Spinal cord (tissue), 10 donors: ENCODE results near the gene SRMS. TPM values are rescaled to one million over a fixed set of nuclear protein-coding genes. Genes with fewer than 3 reads are reported as not detected.
A peak's percentile ranks its signal among the peaks of the same experiment; 100 is the strongest.

Experiments
- DNase-seq, 6 donors: peaks; one replicate each; pipeline versions ENCODE4 v3.0.0 to v3.0.0-alpha.2; 2013 to 2015; ENCODE audit warnings: low spot score in 6 of 6, low read depth in 4 of 6
- H3K27ac ChIP-seq: one replicate; pipeline ENCODE4 v1.5.1; 2013; ENCODE audit warnings: low read depth, low read length, control low read depth
- H3K27me3 ChIP-seq: one replicate; pipeline ENCODE4 v1.6.1; 2013; ENCODE audit warnings: low read length; ENCODE audit not compliant: control insufficient read depth, insufficient read depth
- H3K36me3 ChIP-seq: one replicate; pipeline ENCODE4 v1.6.1; 2013; ENCODE audit warnings: low read length; ENCODE audit not compliant: control insufficient read depth, insufficient read depth
- H3K4me1 ChIP-seq: one replicate; pipeline ENCODE4 v1.6.1; 2013; ENCODE audit warnings: low read length; ENCODE audit not compliant: control insufficient read depth, insufficient read depth
- H3K4me3 ChIP-seq: one replicate; pipeline ENCODE4 v1.5.1; 2013; ENCODE audit warnings: low read depth, low read length, control low read depth
- H3K9me3 ChIP-seq: one replicate; pipeline ENCODE4 v1.6.1; 2013; ENCODE audit warnings: low read length; ENCODE audit not compliant: control insufficient read depth, insufficient read depth
- WGBS: methylation state at CpG from one replicate; pipeline ENCODE4 v1.1.5; 2013; ENCODE audit warnings: missing lambda C conversion rate; ENCODE audit not compliant: insufficient coverage; 5-methylcytosine and 5-hydroxymethylcytosine counted together
- polyA plus RNA-seq, 2 donors: library from polyadenylated mRNA; unstranded; fragments of 120-200 nt; gene quantifications; one replicate each; pipeline ENCODE4 v1.2.1, GENCODE V29; 2013; ENCODE audit not compliant: insufficient read length in 2 of 2
- total RNA-seq, 2 donors: library from RNA; depleted of rRNA in 1 of 2; stranded (reverse); fragments of 120-200 nt in 1 of 2; fragments of >200 nt in 1 of 2; gene quantifications; one replicate each; pipeline versions ENCODE4 v1.2.3 to v1.2.4, GENCODE V29; 2013 to 2014
- donor health status: healthy.

SRMS gene
- total and polyA plus RNA-seq, 4 donors = 0.22 to 0.42 TPM; not detected in 2

- 15% methylated on average over 22 of the region's 26 CpGs for WGBS
- H3K4me3 ChIP-seq = no peak overlapping the region
- H3K27me3 ChIP-seq = peaks cover 9% of the 10 kb centered on the region
- H3K9me3 ChIP-seq = peaks cover 5% of the 10 kb centered on the region
- H3K4me1 ChIP-seq = peaks cover 43% of the 10 kb centered on the region
- peaks cover 10% of the 10 kb centered on the region for H3K36me3 ChIP-seq
- no peak overlapping the region for H3K27ac ChIP-seq
- peak in 3 of 6 donors; percentile 28 to 89 (median 88) for DNase-seq
Observed at GRCh38 chr20:63501818-63502670, 45.5 kb downstream of the SRMS start.

GRCh38 chr20:63500902-63501817 is 46.4 kb downstream of the SRMS start:
- 78% methylated on average over 25 of the region's 27 CpGs for WGBS
- DNase-seq = no peak
- peaks cover 19% of the 10 kb centered on the region for H3K36me3 ChIP-seq
- peaks cover 5% of the 10 kb centered on the region for H3K9me3 ChIP-seq
- no peak overlapping the region for H3K4me3 ChIP-seq
- H3K27me3 ChIP-seq = peaks cover 15% of the 10 kb centered on the region
- H3K4me1 ChIP-seq = peaks cover 51% of the 10 kb centered on the region
- no peak overlapping the region for H3K27ac ChIP-seq

GRCh38 chr20:63500151-63500901 is 47.2 kb downstream of the SRMS start:
- Histone ChIP-seq H3K9me3 (peaks cover 3% of the 10 kb centered on the region), H3K27ac (no peak overlapping the region), H3K4me3 (no peak overlapping the region), H3K27me3 (peaks cover 15% of the 10 kb centered on the region), H3K4me1 (peaks cover 60% of the 10 kb centered on the region), H3K36me3 (peaks cover 27% of the 10 kb centered on the region)
- no peak for DNase-seq
- WGBS = 84% methylated on average over 14 of the region's 24 CpGs

- no peaks in the 10 kb centered on the region for H3K9me3 ChIP-seq
- peaks cover 15% of the 10 kb centered on the region for H3K27me3 ChIP-seq
- peak in 2 of 6 donors; percentile 24 to 66 for DNase-seq
- peak overlapping the region; percentile 24 for H3K4me3 ChIP-seq
- H3K27ac ChIP-seq = no peak overlapping the region
- WGBS = 4% methylated on average over 48 of the region's 48 CpGs
- peaks cover 36% of the 10 kb centered on the region for H3K36me3 ChIP-seq
- H3K4me1 ChIP-seq = peaks cover 64% of the 10 kb centered on the region
Observed at GRCh38 chr20:63499338-63499969, 48.1 kb downstream of the SRMS start.

GRCh38 chr20:63498960-63499337 is 48.6 kb downstream of the SRMS start, which contains the start of gene EEF1A2:
Gene EEF1A2 (minus strand): TSS chr20:63499083. CDS start chr20:63497763, 1,320 bp downstream.
- peak within 1 kb of the TSS; percentile 24 for H3K4me3 ChIP-seq
- peaks cover 15% of the 10 kb centered on the region for H3K27me3 ChIP-seq
- DNase-seq = peak in 4 of 6 donors; percentile 60 to 93 (median 75)
- WGBS = under 1% methylated on average over 58 of the region's 58 CpGs
- H3K9me3 ChIP-seq = no peaks in the 10 kb centered on the region
- peaks cover 64% of the 10 kb centered on the region for H3K4me1 ChIP-seq
- peaks cover 41% of the 10 kb centered on the region for H3K36me3 ChIP-seq
- H3K27ac ChIP-seq = no peak within 1 kb of the TSS

- no peak overlapping the region for H3K27ac ChIP-seq
- H3K4me3 ChIP-seq = peak overlapping the region; percentile 21
- H3K36me3 ChIP-seq = peaks cover 48% of the 10 kb centered on the region
- no peaks in the 10 kb centered on the region for H3K9me3 ChIP-seq
- H3K4me1 ChIP-seq = peaks cover 64% of the 10 kb centered on the region
- peak in 2 of 6 donors; percentile 31 to 53 for DNase-seq
- H3K27me3 ChIP-seq = peaks cover 15% of the 10 kb centered on the region
- 6% methylated on average over 50 of the region's 60 CpGs for WGBS
Observed at GRCh38 chr20:63497946-63498935, 49.3 kb downstream of the SRMS start.

DNA sequence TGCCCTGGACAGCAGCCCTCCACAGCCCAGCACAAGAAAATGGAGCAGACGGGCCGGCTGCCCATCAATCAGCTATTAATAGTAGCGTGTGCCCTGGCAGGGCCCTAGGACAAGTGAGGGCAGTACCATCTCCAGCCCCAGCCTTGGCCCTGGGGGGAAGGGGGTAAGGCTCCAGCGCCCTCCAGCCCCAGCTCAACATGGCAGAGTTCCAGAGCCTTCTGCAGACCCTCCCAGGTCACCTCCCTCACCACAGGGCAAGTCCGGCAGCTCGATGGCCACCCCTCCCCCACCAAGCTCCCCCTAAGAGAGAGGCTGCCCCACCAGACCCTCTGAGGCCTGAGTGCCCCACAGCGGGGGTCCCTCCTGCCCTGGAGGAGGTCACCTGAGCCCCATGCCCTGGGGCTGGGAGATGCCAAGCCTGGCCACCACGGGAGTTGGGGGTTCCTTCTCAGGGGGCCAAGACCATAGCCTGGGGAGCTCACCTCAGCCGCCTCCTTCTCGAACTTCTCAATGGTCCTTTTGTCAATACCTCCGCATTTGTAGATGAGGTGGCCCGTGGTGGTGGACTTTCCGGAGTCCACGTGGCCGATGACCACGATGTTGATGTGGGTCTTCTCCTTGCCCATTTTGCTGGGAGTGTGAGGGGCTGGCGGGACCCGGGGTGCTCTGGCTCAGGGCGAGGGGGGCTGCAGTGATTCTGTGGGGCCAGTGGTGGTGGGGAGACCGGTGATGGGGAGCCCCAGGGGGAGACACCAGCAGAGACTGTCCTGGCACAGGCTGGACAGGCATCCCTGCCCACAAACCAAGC is 50.2 kb downstream of the SRMS start:
- Histone ChIP-seq H3K27me3 (peaks cover 15% of the 10 kb centered on the region), H3K4me3 (peak overlapping the region; percentile 26), H3K27ac (no peak overlapping the region), H3K9me3 (no peaks in the 10 kb centered on the region), H3K36me3 (peaks cover 57% of the 10 kb centered on the region), H3K4me1 (peaks cover 55% of the 10 kb centered on the region)
- DNase-seq = no peak
- 70% methylated on average over 10 of the region's 20 CpGs for WGBS
